Measurements from ENCODE around the gene MPPED1. TPM values are rescaled to one million over a fixed set of nuclear protein-coding genes. Genes with fewer than 3 reads are reported as not detected.

MPPED1 gene
- total and polyA plus RNA-seq, 2 donors (not counting 1 experiment from before 2014, with no cell fraction given): 0.13 TPM; not detected in 1

GRCh38 chr22:43490311-43490710, 78.5 kb downstream of the MPPED1 start:
- DNase-seq (no peak), ATAC-seq (ENCODE audit: low read depth) (no peak)
- H3K27ac ChIP-seq (ENCODE audit: low read length in 2 of 2): no peak overlapping the region
- TF ChIP-seq CTCF (IDR thresholded peaks at IDR 0.05) (no peak), EZH2 (IDR thresholded peaks at IDR 0.05; ENCODE audit: borderline replicate concordance, insufficient read depth, low read depth, low read length, poor library complexity, severe bottlenecking) (no peak)
- no peaks in the 10 kb centered on the region for H3K4me1 ChIP-seq (ENCODE audit: control insufficient read depth in 2 of 2, insufficient read depth in 2 of 2, low read length in 2 of 2)
- 100% methylated on average over 4 of the region's 7 CpGs for WGBS (ENCODE audit: insufficient coverage)
- POLR2A ChIA-PET: no interaction called here
- intact Hi-C loops (cut with micrococcal nuclease): no loop called here
- H3K27me3 Mint-ChIP-seq: peaks cover 10% of the 10 kb centered on the region
- no peak overlapping the region for H3K4me3 Mint-ChIP-seq
- no peaks in the 10 kb centered on the region for H3K27me3 ChIP-seq (replicated peaks in 1 of 4; ENCODE audit: control extremely low read depth in 1 of 4, control insufficient read depth in 3 of 4, insufficient read depth in 4 of 4, low read length in 3 of 4)
- H3K79me2 ChIP-seq (ENCODE audit: control insufficient read depth, insufficient read depth, low read length): no peaks in the 10 kb centered on the region
- no peak overlapping the region for H3K9ac ChIP-seq (ENCODE audit: low read length)
- CTCF ChIA-PET: no interaction called here
- H3K9me3 Mint-ChIP-seq (ENCODE audit: insufficient read depth): no peaks in the 10 kb centered on the region
- H3K4me2 ChIP-seq (replicated peaks; ENCODE audit: low read depth, low read length, poor library complexity, severe bottlenecking): no peak overlapping the region
- peaks cover 0 to 8% (median 0%) of the 10 kb centered on the region in 3 donors for H3K9me3 ChIP-seq (ENCODE audit: control extremely low read depth in 1 of 3, control insufficient read depth in 2 of 3, insufficient read depth in 1 of 3, low read length in 2 of 3)
- H2AFZ ChIP-seq (ENCODE audit: insufficient read depth, low read depth, low read length, poor library complexity, severe bottlenecking): no peak overlapping the region
- H3K36me3 ChIP-seq (replicated peaks in 1 of 2; ENCODE audit: control extremely low read depth in 1 of 2, control insufficient read depth in 1 of 2, extremely low read depth in 1 of 2, insufficient read depth in 2 of 2, low read length in 1 of 2): no peaks in the 10 kb centered on the region
- H3K4me1 Mint-ChIP-seq: no peaks in the 10 kb centered on the region
- no peak overlapping the region for H3K27ac Mint-ChIP-seq
- H4K20me1 ChIP-seq (ENCODE audit: control insufficient read depth, insufficient read depth, low read length, poor library complexity, severe bottlenecking): no peaks in the 10 kb centered on the region
- no peak overlapping the region for H3K4me3 ChIP-seq (ENCODE audit: control extremely low read depth in 1 of 5, extremely low read depth in 1 of 5, insufficient read depth in 1 of 5, low read depth in 2 of 5, low read length in 4 of 5)

- no peaks in the 10 kb centered on the region for H3K9me3 Mint-ChIP-seq (ENCODE audit: insufficient read depth)
- peaks cover 10% of the 10 kb centered on the region for H3K27me3 Mint-ChIP-seq
- Histone ChIP-seq H3K4me2 (replicated peaks; ENCODE audit: low read depth, low read length, poor library complexity, severe bottlenecking) (no peak overlapping the region), H4K20me1 (ENCODE audit: control insufficient read depth, insufficient read depth, low read length, poor library complexity, severe bottlenecking) (no peaks in the 10 kb centered on the region), H3K27ac (ENCODE audit: low read length in 2 of 2) (no peak overlapping the region), H3K4me3 (ENCODE audit: control extremely low read depth in 1 of 5, extremely low read depth in 1 of 5, insufficient read depth in 1 of 5, low read depth in 2 of 5, low read length in 4 of 5) (no peak overlapping the region), H3K36me3 (replicated peaks in 1 of 2; ENCODE audit: control extremely low read depth in 1 of 2, control insufficient read depth in 1 of 2, extremely low read depth in 1 of 2, insufficient read depth in 2 of 2, low read length in 1 of 2) (no peaks in the 10 kb centered on the region), H3K27me3 (replicated peaks in 1 of 4; ENCODE audit: control extremely low read depth in 1 of 4, control insufficient read depth in 3 of 4, insufficient read depth in 4 of 4, low read length in 3 of 4) (no peaks in the 10 kb centered on the region), H3K4me1 (ENCODE audit: control insufficient read depth in 2 of 2, insufficient read depth in 2 of 2, low read length in 2 of 2) (no peaks in the 10 kb centered on the region), H2AFZ (ENCODE audit: insufficient read depth, low read depth, low read length, poor library complexity, severe bottlenecking) (no peak overlapping the region), H3K79me2 (ENCODE audit: control insufficient read depth, insufficient read depth, low read length) (no peaks in the 10 kb centered on the region), H3K9ac (ENCODE audit: low read length) (no peak overlapping the region), H3K9me3 (ENCODE audit: control extremely low read depth in 1 of 3, control insufficient read depth in 2 of 3, insufficient read depth in 1 of 3, low read length in 2 of 3) (peaks cover 0 to 8% (median 0%) of the 10 kb centered on the region in 3 donors)
- no peak for ATAC-seq (ENCODE audit: low read depth)
- H3K4me3 Mint-ChIP-seq: no peak overlapping the region
- DNase-seq: no peak
- ChIA-PET CTCF (no interaction called here), POLR2A (no interaction called here)
- WGBS (ENCODE audit: insufficient coverage): 65% methylated on average over 3 of the region's 3 CpGs
- no peaks in the 10 kb centered on the region for H3K4me1 Mint-ChIP-seq
- no peak overlapping the region for H3K27ac Mint-ChIP-seq
- no peak for TF ChIP-seq EZH2 (IDR thresholded peaks at IDR 0.05; ENCODE audit: borderline replicate concordance, insufficient read depth, low read depth, low read length, poor library complexity, severe bottlenecking)
- no peak for TF ChIP-seq CTCF (IDR thresholded peaks at IDR 0.05)
- intact Hi-C loops (cut with micrococcal nuclease): no loop called here
Measured at GRCh38 chr22:43491177-43491576, 79.4 kb downstream of the MPPED1 start.

Measured in B cell (primary cell).